ENCODE results near the gene SEC22A. TPM values are rescaled to one million over a fixed set of nuclear protein-coding genes. Genes with fewer than 3 reads are reported as not detected.

Gene SEC22A
- total RNA-seq, 3 donors from 2014 or later: 11.7 to 13.7 (median 11.8) TPM

DNA sequence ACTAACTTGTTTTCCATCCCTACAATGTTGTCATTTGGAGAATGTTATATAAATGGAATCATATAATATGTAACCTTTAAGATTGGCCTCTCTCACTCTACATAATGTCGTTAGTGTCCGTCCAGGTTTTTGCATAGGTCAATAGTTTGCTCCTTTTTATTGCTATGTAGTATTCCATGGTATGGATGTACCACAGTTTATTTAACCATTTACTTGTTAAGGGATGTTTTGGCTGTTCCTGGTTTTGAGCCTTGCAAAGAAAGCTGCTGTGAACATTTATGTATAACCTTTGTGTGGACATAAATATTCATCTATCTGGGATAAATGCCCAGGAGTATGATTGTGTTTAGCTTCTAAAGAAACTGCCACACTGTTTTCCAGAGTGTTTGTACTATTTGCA is 34.1 kb upstream of the SEC22A start:
- no peaks in the 10 kb centered on the region for H3K36me3 ChIP-seq (ENCODE audit: low read depth)
- H3K4me3 ChIP-seq: no peak overlapping the region
- H3K9me3 ChIP-seq: no peaks in the 10 kb centered on the region
- H3K4me1 ChIP-seq (ENCODE audit: low read depth): no peaks in the 10 kb centered on the region
- ATAC-seq (no peak), DNase-seq (no peak)
- intact Hi-C loops (cut with DNase I, micrococcal nuclease): no loop called here
- TF ChIP-seq, protein P1, sequence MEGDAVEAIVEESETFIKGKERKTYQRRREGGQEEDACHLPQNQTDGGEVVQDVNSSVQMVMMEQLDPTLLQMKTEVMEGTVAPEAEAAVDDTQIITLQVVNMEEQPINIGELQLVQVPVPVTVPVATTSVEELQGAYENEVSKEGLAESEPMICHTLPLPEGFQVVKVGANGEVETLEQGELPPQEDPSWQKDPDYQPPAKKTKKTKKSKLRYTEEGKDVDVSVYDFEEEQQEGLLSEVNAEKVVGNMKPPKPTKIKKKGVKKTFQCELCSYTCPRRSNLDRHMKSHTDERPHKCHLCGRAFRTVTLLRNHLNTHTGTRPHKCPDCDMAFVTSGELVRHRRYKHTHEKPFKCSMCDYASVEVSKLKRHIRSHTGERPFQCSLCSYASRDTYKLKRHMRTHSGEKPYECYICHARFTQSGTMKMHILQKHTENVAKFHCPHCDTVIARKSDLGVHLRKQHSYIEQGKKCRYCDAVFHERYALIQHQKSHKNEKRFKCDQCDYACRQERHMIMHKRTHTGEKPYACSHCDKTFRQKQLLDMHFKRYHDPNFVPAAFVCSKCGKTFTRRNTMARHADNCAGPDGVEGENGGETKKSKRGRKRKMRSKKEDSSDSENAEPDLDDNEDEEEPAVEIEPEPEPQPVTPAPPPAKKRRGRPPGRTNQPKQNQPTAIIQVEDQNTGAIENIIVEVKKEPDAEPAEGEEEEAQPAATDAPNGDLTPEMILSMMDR (IDR thresholded peaks at IDR 0.05): no peak

DNA sequence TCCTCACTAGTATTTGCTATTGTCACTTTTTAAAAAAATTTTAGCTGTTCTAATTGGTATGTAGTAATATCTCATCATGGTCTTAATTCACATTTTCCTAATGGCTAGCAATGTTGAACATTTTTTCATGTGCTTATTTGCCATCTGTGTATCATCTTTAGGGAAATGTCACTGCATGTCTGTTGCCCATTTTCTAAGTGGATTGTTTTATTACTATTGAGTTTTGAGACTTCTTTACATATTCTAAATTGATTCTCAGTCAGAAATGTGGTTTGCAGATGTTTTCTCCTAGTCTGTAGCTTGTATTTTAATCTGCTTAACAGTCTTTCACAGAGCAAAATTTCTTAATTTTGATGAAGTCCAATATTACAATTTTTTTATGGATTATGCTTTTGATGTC is 33.6 kb upstream of the SEC22A start:
- ATAC-seq (no peak), DNase-seq (no peak)
- Histone ChIP-seq H3K4me3 (no peak overlapping the region), H3K9me3 (no peaks in the 10 kb centered on the region), H3K4me1 (ENCODE audit: low read depth) (no peaks in the 10 kb centered on the region), H3K36me3 (ENCODE audit: low read depth) (no peaks in the 10 kb centered on the region)
- intact Hi-C loops (cut with DNase I, micrococcal nuclease): no loop called here
- TF ChIP-seq, protein P1 (IDR thresholded peaks at IDR 0.05): no peak

DNA sequence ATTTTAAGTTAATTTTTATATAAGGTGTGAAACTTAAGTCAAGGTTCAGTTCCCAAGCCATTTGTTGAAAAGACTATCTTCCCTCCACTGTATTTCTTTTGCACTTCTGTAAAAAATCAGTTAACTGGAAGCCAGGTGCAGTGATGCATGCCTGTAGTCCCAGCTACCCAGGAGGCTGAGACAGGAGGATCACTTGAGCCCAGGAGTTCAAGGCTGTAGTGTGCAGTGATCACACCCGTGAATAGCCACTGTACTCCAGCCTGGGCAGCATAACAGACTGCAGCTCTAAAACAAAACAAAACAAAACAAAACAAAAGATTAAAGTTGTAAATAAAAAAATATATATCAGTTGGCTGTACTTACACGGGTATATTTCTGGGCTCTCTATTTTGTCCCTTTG is 33.1 kb upstream of the SEC22A start:
- no peak overlapping the region for H3K4me3 ChIP-seq
- intact Hi-C loops (cut with DNase I, micrococcal nuclease): no loop called here
- H3K4me1 ChIP-seq (ENCODE audit: low read depth): no peaks in the 10 kb centered on the region
- H3K36me3 ChIP-seq (ENCODE audit: low read depth): no peaks in the 10 kb centered on the region
- ATAC-seq (no peak), DNase-seq (no peak)
- TF ChIP-seq, protein P1 (IDR thresholded peaks at IDR 0.05): no peak
- H3K9me3 ChIP-seq: no peaks in the 10 kb centered on the region

DNA sequence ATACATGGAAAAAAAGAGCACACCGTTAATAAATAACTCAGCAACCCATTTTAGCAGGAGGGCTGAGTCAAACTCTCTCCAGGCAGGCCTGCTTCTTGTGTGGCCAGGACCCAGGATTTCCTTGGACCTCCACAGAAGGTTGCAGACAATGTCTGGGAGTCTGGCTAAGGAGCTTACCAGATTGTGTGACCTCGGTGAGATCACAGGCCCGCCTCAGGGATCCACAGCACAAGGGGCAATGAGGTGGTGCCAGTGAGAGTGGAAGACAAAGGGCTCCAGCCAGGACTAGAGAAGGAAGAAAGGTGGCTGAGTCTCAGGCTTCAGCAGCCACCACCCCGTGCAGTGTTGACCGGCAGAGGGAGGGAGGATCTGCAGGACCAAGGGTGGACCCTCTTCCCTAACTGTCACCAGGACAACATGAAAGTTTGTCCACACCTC is 32.2 kb upstream of the SEC22A start:
- no peak overlapping the region for H3K4me3 ChIP-seq
- no peaks in the 10 kb centered on the region for H3K36me3 ChIP-seq (ENCODE audit: low read depth)
- intact Hi-C loops (cut with DNase I, micrococcal nuclease): no loop called here
- TF ChIP-seq, protein P1 (IDR thresholded peaks at IDR 0.05): no peak
- H3K4me1 ChIP-seq (ENCODE audit: low read depth): no peaks in the 10 kb centered on the region
- ATAC-seq: no peak
- DNase-seq: no peak
- H3K9me3 ChIP-seq: no peaks in the 10 kb centered on the region

DNA sequence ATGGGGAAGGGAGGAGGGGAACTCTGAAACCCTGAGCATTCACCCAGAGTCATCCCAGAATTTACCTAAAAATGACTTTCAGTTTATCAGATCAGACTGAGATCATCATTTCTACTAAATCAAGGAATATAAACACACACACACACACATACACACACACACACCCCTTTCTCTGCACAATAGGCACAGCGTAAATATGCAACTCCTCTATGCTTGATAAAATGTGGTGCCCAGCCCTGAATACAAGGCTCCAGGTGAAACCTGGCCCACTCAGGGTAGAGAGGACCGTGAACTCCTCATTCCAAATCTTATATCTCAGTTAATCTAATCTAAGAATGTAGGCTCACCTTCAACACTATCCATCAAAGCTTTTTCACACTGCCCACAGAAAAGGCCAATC is 31.8 kb upstream of the SEC22A start:
- no peaks in the 10 kb centered on the region for H3K9me3 ChIP-seq
- ATAC-seq (no peak), DNase-seq (no peak)
- H3K4me1 ChIP-seq (ENCODE audit: low read depth): no peaks in the 10 kb centered on the region
- no peaks in the 10 kb centered on the region for H3K36me3 ChIP-seq (ENCODE audit: low read depth)
- TF ChIP-seq, protein P1 (IDR thresholded peaks at IDR 0.05): no peak
- no peak overlapping the region for H3K4me3 ChIP-seq
- intact Hi-C loops (cut with DNase I, micrococcal nuclease): no loop called here

DNA sequence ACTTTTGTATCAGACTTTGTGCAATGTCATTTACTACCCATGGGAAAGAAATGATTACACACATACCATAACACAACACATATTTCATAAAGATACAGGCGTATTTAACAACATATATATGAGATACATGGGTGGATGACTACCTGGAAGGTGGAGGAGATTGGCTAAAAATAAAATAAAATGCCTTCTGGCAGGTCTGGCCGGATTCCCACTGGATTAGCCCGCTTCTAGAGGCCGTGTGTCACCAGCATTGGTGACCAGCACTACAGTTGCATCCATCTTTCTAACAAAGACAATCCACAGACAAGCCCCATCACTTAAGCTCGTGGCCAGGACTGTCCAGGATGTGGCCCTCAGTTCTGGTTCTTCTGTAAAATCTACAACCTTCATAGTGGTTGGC is 21.0 kb upstream of the SEC22A start:
- intact Hi-C loops (cut with DNase I, micrococcal nuclease): no loop called here
- Histone ChIP-seq H3K36me3 (ENCODE audit: low read depth) (no peaks in the 10 kb centered on the region), H3K4me3 (no peak overlapping the region), H3K9me3 (no peaks in the 10 kb centered on the region), H3K4me1 (ENCODE audit: low read depth) (no peaks in the 10 kb centered on the region)
- ATAC-seq (no peak), DNase-seq (no peak)
- TF ChIP-seq, protein P1 (IDR thresholded peaks at IDR 0.05): no peak

Measured in mucosa of descending colon (tissue), 3 donors.